GM19025 (cell line): Measurements from ENCODE around the gene MBD4.
"Not testable (repeated sequence)": the region's sequence is repeated elsewhere in the genome, so short reads cannot be mapped to it uniquely, and the experiment has no call there.

Source experiments
- ATAC-seq: cut with Tn5 transposase; IDR thresholded peaks from one replicate; pipeline ENCODE4 v1.9.1; 2021; ENCODE audit warnings: mild to moderate bottlenecking, low read depth, moderate library complexity; ENCODE audit not compliant: unreplicated experiment

MBD4 gene

DNA sequence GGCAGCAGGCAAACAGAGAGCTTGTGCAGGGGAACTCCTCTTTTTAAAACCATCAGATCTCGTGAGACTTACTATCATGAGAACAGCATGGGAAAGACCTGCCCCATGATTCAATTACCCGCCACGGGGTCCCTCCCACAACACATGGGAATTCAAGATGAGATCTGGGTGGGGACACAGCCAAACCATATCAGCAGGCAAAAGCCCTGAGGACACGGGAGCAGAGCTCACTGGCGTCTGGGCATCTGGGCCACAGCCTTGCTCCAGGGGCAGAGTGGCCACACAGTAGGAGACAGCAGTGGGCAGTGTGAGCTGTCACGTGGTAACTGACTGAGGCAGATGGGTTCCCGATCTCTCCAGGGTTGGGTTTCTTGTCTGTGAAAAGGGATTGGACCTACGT lies 54.2 kb downstream of the MBD4 start:
- ATAC-seq: not testable (repeated sequence)

DNA sequence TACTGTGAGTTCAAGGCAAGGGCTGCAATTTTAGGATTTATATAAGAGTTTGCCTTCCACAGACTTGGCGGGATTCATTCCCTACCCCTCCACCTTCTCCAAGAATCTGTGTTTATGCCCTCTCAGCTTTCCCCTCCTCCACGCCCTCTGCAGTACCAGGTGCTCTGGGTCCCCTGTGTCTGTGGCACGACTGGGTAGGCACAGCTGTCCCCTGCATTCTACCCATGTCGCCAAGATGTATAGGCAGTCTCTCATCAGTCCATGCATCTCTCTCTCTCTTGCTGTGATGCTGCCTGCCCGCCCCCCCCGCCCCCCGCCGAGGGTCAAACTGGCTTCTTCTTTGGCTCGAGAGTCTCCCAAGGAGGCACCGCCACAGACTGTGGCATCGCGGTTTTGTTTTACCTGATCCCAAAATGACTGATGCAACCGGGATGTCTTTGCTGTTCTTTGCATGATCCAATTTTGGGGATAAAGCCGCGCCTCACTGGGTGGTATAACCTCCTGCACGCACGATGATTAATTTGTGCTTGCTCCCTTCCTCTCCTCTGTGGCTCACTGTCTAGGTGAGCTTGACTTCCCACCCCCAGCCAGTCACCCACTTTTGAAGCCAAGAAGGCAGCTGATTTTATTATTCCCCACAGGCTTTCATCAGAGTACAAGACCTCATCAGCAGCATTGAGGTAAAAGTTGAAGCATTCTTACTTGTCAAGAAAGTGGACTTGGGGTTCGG lies 55.0 kb downstream of the MBD4 start:
- ATAC-seq: no peak

DNA sequence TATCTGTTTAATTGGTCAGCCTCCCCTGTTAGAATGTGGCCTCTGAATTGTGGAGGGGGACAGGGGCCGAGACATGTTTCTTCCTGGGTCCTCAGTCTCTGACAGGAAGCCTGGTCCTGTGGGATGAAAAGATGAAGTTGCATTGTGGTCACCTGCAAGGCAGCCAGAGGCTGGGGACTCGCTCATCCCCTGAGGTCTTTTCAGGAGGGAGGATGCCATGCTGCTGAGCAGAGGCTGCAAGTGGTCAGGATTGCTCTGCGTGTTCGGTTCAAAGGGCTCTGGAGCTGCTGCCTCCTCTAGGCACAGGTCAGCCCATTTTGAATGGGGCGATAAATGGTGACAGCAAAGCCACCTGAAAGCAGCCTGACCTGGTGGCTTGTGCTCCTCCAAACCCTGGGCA lies 55.6 kb downstream of the MBD4 start:
- ATAC-seq: not testable (repeated sequence)

DNA sequence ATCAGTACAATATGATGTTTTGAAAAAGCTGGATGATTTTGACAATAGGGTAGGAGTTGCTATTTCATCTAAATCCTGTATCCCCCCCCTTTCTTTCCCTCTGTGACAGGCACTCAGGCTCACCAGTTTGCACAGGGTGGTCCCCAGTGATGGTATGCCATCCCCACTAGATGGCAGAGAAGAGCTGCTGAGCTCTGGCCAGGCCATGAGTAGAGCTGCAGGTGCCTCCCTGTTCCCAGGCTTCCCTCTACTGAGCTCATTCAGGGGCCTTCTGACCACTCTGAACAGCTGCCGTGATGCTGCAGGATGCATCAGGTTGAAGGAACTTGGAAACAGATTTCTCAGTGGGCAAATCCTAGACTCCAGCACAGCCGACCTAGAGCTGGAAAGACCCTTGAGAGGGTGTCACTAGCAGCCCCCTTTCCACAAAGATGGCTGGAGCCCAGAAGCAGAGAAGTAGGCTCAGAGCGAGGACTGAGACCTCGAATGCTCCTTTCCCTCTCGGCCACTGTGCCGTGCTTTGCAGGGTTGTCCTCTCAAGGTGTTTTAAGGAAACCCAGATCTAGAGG lies 56.4 kb downstream of the MBD4 start:
- ATAC-seq: peak; percentile 79

DNA sequence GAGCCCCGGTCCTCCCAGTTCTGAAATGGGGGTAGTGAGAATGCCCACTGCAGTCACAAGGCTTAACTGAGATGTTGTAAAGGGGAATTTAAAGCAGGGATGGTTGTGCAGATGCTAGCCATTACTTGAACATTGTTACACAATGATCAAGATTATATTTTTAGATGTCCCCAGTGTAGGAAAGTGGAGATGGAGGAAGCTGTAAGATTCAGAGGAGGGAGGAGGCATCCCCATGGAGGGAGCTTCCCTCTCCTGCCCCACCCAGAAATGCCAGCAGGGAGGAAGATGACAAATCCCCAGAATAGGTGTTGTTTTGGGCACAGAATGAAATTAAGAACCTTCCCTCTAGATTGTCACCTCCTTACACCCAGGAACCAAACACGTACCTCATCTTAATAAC lies 57.4 kb downstream of the MBD4 start:
- ATAC-seq: no peak
